Neuron (in vitro differentiated cells): ENCODE results near the gene PRKCD.

ENCODE experiments used
- H2AFZ ChIP-seq: one replicate; pipeline ENCODE4 v1.6.1; 2013; ENCODE audit warnings: low read depth, mild to moderate bottlenecking, inconsistent platforms, low read length, moderate library complexity
- H3K27me3 ChIP-seq: one replicate; pipeline ENCODE4 v1.6.1; 2013; ENCODE audit warnings: low read length; ENCODE audit not compliant: insufficient read depth
- H3K36me3 ChIP-seq: one replicate; pipeline ENCODE4 v1.6.1; 2013; ENCODE audit warnings: low read length; ENCODE audit not compliant: insufficient read depth
- H3K4me1 ChIP-seq: one replicate; pipeline ENCODE4 v1.6.1; 2013; ENCODE audit warnings: low read length; ENCODE audit not compliant: insufficient read depth
- H3K4me3 ChIP-seq: 2 replicates; pipeline ENCODE4 v1.5.1; 2013; ENCODE audit warnings: mild to moderate bottlenecking, low read length, moderate library complexity
- H3K9me3 ChIP-seq: one replicate; pipeline ENCODE4 v1.6.1; 2013; ENCODE audit warnings: low read length

The PRKCD gene

GRCh38 chr3:53240989-53241972 is 80.3 kb downstream of the PRKCD start:
- Histone ChIP-seq H3K36me3 (peaks cover 56% of the 10 kb centered on the region), H3K9me3 (no peaks in the 10 kb centered on the region), H3K27me3 (no peaks in the 10 kb centered on the region), H2AFZ (no peak overlapping the region), H3K4me1 (peaks cover 15% of the 10 kb centered on the region), H3K4me3 (no peak overlapping the region)

GRCh38 chr3:53242155-53242554 is 81.1 kb downstream of the PRKCD start:
- peaks cover 15% of the 10 kb centered on the region for H3K4me1 ChIP-seq
- H3K36me3 ChIP-seq, result peaks cover 48% of the 10 kb centered on the region
- H2AFZ ChIP-seq, result no peak overlapping the region
- H3K9me3 ChIP-seq, result no peaks in the 10 kb centered on the region
- H3K27me3 ChIP-seq, result no peaks in the 10 kb centered on the region
- no peak overlapping the region for H3K4me3 ChIP-seq
